GM21786 (cell line): ENCODE results near the gene ANGPTL7.
"Not testable (repeated sequence)": the region's sequence is repeated elsewhere in the genome, so short reads cannot be mapped to it uniquely, and the experiment has no call there.

Experiments
- ATAC-seq: cut with Tn5 transposase; IDR thresholded peaks from one replicate; pipeline ENCODE4 v1.9.1; 2021; ENCODE audit not compliant: unreplicated experiment

The ANGPTL7 gene

GRCh38 chr1:11169202-11169601 lies 20.0 kb upstream of the ANGPTL7 start:
- ATAC-seq, result no peak

GRCh38 chr1:11170102-11170501 lies 19.1 kb upstream of the ANGPTL7 start:
- no peak for ATAC-seq

GRCh38 chr1:11174261-11174942 lies 14.8 kb upstream of the ANGPTL7 start:
- ATAC-seq, result no peak

- no peak for ATAC-seq
These were observed 13.7 kb upstream of the ANGPTL7 start for GRCh38 chr1:11175461-11175860.

GRCh38 chr1:11176081-11176706 lies 13.0 kb upstream of the ANGPTL7 start:
- ATAC-seq, result no peak

- ATAC-seq, result no peak
These were observed 10.8 kb upstream of the ANGPTL7 start for GRCh38 chr1:11178021-11179015.

GRCh38 chr1:11179125-11179524 lies 10.0 kb upstream of the ANGPTL7 start:
- ATAC-seq, result no peak

- ATAC-seq, result not testable (repeated sequence)
These were observed 9.4 kb upstream of the ANGPTL7 start for GRCh38 chr1:11179749-11180148.

GRCh38 chr1:11180342-11180744 lies 8.8 kb upstream of the ANGPTL7 start:
- ATAC-seq, result no peak

- no peak for ATAC-seq
These were observed 6.3 kb upstream of the ANGPTL7 start for GRCh38 chr1:11182884-11183283.

GRCh38 chr1:11184973-11185372 lies 4.2 kb upstream of the ANGPTL7 start:
- ATAC-seq, result no peak

GRCh38 chr1:11187000-11187399 lies 2.2 kb upstream of the ANGPTL7 start:
- no peak for ATAC-seq

- ATAC-seq, result no peak
These were observed 1.7 kb upstream of the ANGPTL7 start for GRCh38 chr1:11187494-11187893.

- ATAC-seq, result no peak
These were observed 1.2 kb upstream of the ANGPTL7 start for GRCh38 chr1:11187931-11188330.

GRCh38 chr1:11188381-11188780 lies 774 bp upstream of the ANGPTL7 start:
- no peak for ATAC-seq

- ATAC-seq, result no peak
These were observed 4.2 kb downstream of the ANGPTL7 start for GRCh38 chr1:11193376-11193775.

- no peak for ATAC-seq
These were observed 5.4 kb downstream of the ANGPTL7 start for GRCh38 chr1:11194407-11195176.

GRCh38 chr1:11196945-11197344 lies 7.8 kb downstream of the ANGPTL7 start:
- no peak for ATAC-seq

GRCh38 chr1:11197359-11197758 lies 8.2 kb downstream of the ANGPTL7 start:
- no peak for ATAC-seq

- ATAC-seq, result no peak
These were observed 9.1 kb downstream of the ANGPTL7 start for GRCh38 chr1:11198257-11198656.
